Esophagus squamous epithelium (tissue), 4 donors: Measurements from ENCODE around the gene LMF1.

Experiments used
- CTCF ChIP-seq, 6 experiments: fragments of 450-650 bp in 4 of 6; fragments of 200-600 bp in 2 of 6; sonication (generic) in 2 of 6; IDR thresholded peaks; one replicate each; pipeline ENCODE4 v1.5.1; 2016 to 2019; ENCODE audit warnings: antibody characterized with exemption in 6 of 6, mild to moderate bottlenecking in 4 of 6, moderate library complexity in 4 of 6
- POLR2A ChIP-seq, 4 donors: fragments of 450-650 bp; IDR thresholded peaks; one replicate each; pipeline ENCODE4 v1.6.1; 2017; ENCODE audit warnings: antibody characterized with exemption in 4 of 4, mild to moderate bottlenecking in 4 of 4, moderate library complexity in 3 of 4

GRCh38 chr16:977081-977701 lies 6.4 kb upstream of the LMF1 start:
- TF ChIP-seq CTCF (IDR thresholded peaks at IDR 0.05), result no peak
- no peak for TF ChIP-seq POLR2A (IDR thresholded peaks at IDR 0.05)
